DMS114 treated with DMSO at 0.1 percent for 48 hours (cell line): ENCODE data around the gene ADRB1.
A peak's percentile ranks its signal among the peaks of the same experiment; 100 is the strongest.

Experiments
- DNase-seq: peaks from one replicate; lab custom pipeline; 2025; ENCODE audit not compliant: unreplicated experiment; lab: John Stamatoyannopoulos, UW

Gene ADRB1

GRCh38 chr10:114026189-114027040, 17.3 kb upstream of the ADRB1 start:
- DNase-seq = no peak

- DNase-seq = no peak
These were observed 16.6 kb upstream of the ADRB1 start for GRCh38 chr10:114027041-114027394.

- no peak for DNase-seq
These were observed 15.7 kb upstream of the ADRB1 start for GRCh38 chr10:114027951-114028350.

GRCh38 chr10:114028425-114028824, 15.2 kb upstream of the ADRB1 start:
- DNase-seq = no peak

GRCh38 chr10:114029655-114030054, 14.0 kb upstream of the ADRB1 start:
- no peak for DNase-seq

GRCh38 chr10:114030140-114030539, 13.5 kb upstream of the ADRB1 start:
- no peak for DNase-seq

GRCh38 chr10:114031073-114031972, 12.3 kb upstream of the ADRB1 start:
- DNase-seq = no peak

GRCh38 chr10:114033566-114033965, 10.1 kb upstream of the ADRB1 start:
- DNase-seq = no peak

- DNase-seq = no peak
These were observed 8.6 kb upstream of the ADRB1 start for GRCh38 chr10:114034923-114035645.

- DNase-seq = no peak
These were observed 7.9 kb upstream of the ADRB1 start for GRCh38 chr10:114035791-114036190.

GRCh38 chr10:114038819-114039218, 4.8 kb upstream of the ADRB1 start:
- no peak for DNase-seq

- DNase-seq = no peak
These were observed 2.5 kb upstream of the ADRB1 start for GRCh38 chr10:114041166-114041565.

GRCh38 chr10:114042895-114043531, 653 bp upstream of the ADRB1 start:
- peak; percentile 26 for DNase-seq

GRCh38 chr10:114044247-114045135, 825 bp downstream of the ADRB1 start:
- no peak for DNase-seq

GRCh38 chr10:114045136-114046086, 1.7 kb downstream of the ADRB1 start:
- DNase-seq = no peak

GRCh38 chr10:114046087-114046458, 2.4 kb downstream of the ADRB1 start:
- no peak for DNase-seq

- DNase-seq = no peak
These were observed 4.8 kb downstream of the ADRB1 start for GRCh38 chr10:114048472-114048871.

GRCh38 chr10:114051714-114052113, 8.0 kb downstream of the ADRB1 start:
- DNase-seq = no peak

- no peak for DNase-seq
These were observed 8.6 kb downstream of the ADRB1 start for GRCh38 chr10:114052255-114052654.
